Suprapubic skin (tissue), 4 donors: ENCODE data around the gene NUMA1. TPM values are rescaled to one million over a fixed set of nuclear protein-coding genes. Genes with fewer than 3 reads are reported as not detected.

Experiments
- DNase-seq, 2 donors: peaks; one replicate each; pipeline ENCODE4 v3.0.0-alpha.2; 2019; ENCODE audit warnings: low spot score in 2 of 2
- H3K27ac ChIP-seq: fragments of 200-600 bp; sonication (generic); one replicate; pipeline ENCODE4 v1.5.1; 2019
- H3K27me3 ChIP-seq: fragments of 200-600 bp; sonication (generic); one replicate; pipeline ENCODE4 v1.5.1; 2019
- H3K36me3 ChIP-seq: fragments of 200-600 bp; sonication (generic); one replicate; pipeline ENCODE4 v1.5.1; 2019
- H3K4me1 ChIP-seq: fragments of 200-600 bp; sonication (generic); one replicate; pipeline ENCODE4 v1.5.1; 2019
- H3K4me3 ChIP-seq: fragments of 200-600 bp; sonication (generic); one replicate; pipeline ENCODE4 v1.5.1; 2019; ENCODE audit warnings: mild to moderate bottlenecking
- H3K9me3 ChIP-seq: fragments of 200-600 bp; sonication (generic); one replicate; pipeline ENCODE4 v1.5.1; 2019
- EP300 ChIP-seq: sonication (generic); formaldehyde crosslinking; IDR thresholded peaks from one replicate; pipeline ENCODE4 v1.6.1; 2017; ENCODE audit warnings: antibody characterized with exemption
- POLR2A ChIP-seq, 2 donors: fragments of 450-650 bp; IDR thresholded peaks; one replicate each; pipeline ENCODE4 v1.6.1; 2017; ENCODE audit warnings: antibody characterized with exemption in 2 of 2, mild to moderate bottlenecking in 2 of 2, moderate library complexity in 2 of 2
- POLR2AphosphoS5 ChIP-seq, 3 donors: sonication (generic); formaldehyde crosslinking; IDR thresholded peaks; one replicate each; pipeline ENCODE4 v1.6.1; 2017; ENCODE audit warnings: antibody characterized with exemption in 3 of 3
- WGBS: methylation state at CpG from one replicate; pipeline ENCODE4 v1.1.5; 2018; 5-methylcytosine and 5-hydroxymethylcytosine counted together
- total RNA-seq, 4 donors: library from RNA; depleted of rRNA; stranded (reverse); fragments of >200 nt; gene quantifications; one replicate each; pipeline ENCODE4 v1.1.0, GENCODE V29; 2016
- TF ChIP-seq, protein P1 (sequence below), 2 donors: fragments of 200-600 bp in 1 of 2; fragments of 450-650 bp in 1 of 2; sonication (generic) in 1 of 2; IDR thresholded peaks; one replicate each; pipeline ENCODE4 v1.5.1; 2016 to 2019; ENCODE audit warnings: antibody characterized with exemption in 2 of 2, mild to moderate bottlenecking in 1 of 2, moderate library complexity in 1 of 2

NUMA1 gene
- total RNA-seq, 4 donors from 2014 or later: 296 to 845 (median 452) TPM

DNA sequence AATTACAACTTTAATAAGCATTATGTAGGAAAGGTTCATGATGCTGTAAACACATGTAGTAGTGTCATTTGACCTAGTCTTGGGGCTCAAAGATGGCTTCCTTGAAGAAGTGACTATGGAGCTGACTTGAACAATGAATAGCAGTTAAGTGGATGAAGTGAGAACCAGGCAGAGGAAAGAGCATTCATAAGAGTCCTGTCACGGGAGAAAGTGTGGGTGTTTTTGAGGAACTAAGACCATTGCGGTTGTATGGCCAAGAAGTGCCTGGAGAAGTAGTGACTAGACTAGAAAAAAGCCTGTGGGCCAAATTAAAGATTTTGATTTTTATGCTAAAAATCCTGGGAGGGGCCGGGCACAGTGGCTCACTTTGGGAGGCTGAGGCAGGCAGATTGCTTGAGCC, 88.8 kb downstream of the NUMA1 start:
- WGBS: 85% methylated on average over 3 of the region's 3 CpGs
- no peak overlapping the region for H3K27ac ChIP-seq
- DNase-seq: no peak
- peaks cover 9% of the 10 kb centered on the region for H3K4me1 ChIP-seq
- no peaks in the 10 kb centered on the region for H3K27me3 ChIP-seq
- peaks cover 21% of the 10 kb centered on the region for H3K36me3 ChIP-seq
- H3K9me3 ChIP-seq: no peaks in the 10 kb centered on the region
- H3K4me3 ChIP-seq: no peak overlapping the region
- TF ChIP-seq POLR2AphosphoS5 (IDR thresholded peaks at IDR 0.05) (no peak), POLR2A (IDR thresholded peaks at IDR 0.05) (no peak), EP300 (no peak)
- TF ChIP-seq, protein P1, sequence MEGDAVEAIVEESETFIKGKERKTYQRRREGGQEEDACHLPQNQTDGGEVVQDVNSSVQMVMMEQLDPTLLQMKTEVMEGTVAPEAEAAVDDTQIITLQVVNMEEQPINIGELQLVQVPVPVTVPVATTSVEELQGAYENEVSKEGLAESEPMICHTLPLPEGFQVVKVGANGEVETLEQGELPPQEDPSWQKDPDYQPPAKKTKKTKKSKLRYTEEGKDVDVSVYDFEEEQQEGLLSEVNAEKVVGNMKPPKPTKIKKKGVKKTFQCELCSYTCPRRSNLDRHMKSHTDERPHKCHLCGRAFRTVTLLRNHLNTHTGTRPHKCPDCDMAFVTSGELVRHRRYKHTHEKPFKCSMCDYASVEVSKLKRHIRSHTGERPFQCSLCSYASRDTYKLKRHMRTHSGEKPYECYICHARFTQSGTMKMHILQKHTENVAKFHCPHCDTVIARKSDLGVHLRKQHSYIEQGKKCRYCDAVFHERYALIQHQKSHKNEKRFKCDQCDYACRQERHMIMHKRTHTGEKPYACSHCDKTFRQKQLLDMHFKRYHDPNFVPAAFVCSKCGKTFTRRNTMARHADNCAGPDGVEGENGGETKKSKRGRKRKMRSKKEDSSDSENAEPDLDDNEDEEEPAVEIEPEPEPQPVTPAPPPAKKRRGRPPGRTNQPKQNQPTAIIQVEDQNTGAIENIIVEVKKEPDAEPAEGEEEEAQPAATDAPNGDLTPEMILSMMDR (IDR thresholded peaks at IDR 0.05): no peak

DNA sequence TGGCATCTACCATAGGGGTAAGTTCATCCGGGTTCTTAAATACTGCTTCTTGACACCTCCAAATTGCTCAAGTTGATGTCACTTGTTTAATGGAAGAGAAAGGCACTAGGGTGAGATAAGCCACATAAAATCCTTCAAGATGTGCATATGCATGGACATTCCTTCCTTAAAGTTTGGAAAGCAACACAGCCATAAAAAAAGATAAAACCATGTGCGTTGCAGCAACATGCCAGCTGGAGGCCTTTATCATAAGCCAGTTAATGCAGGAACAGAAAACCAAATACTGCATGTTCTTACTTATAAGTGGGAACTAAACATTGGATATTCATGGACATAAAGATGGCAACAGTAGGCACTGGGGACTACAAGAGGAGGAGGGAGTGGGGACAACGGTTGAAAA, 89.6 kb downstream of the NUMA1 start:
- Histone ChIP-seq H3K27me3 (no peaks in the 10 kb centered on the region), H3K9me3 (no peaks in the 10 kb centered on the region), H3K36me3 (peaks cover 16% of the 10 kb centered on the region), H3K4me1 (peaks cover 9% of the 10 kb centered on the region), H3K4me3 (no peak overlapping the region), H3K27ac (no peak overlapping the region)
- WGBS: 55% methylated on average over 3 of the region's 3 CpGs
- DNase-seq: no peak
- TF ChIP-seq, protein P1 (IDR thresholded peaks at IDR 0.05): no peak
- TF ChIP-seq POLR2A (IDR thresholded peaks at IDR 0.05) (no peak), POLR2AphosphoS5 (IDR thresholded peaks at IDR 0.05) (no peak), EP300 (no peak)

DNA sequence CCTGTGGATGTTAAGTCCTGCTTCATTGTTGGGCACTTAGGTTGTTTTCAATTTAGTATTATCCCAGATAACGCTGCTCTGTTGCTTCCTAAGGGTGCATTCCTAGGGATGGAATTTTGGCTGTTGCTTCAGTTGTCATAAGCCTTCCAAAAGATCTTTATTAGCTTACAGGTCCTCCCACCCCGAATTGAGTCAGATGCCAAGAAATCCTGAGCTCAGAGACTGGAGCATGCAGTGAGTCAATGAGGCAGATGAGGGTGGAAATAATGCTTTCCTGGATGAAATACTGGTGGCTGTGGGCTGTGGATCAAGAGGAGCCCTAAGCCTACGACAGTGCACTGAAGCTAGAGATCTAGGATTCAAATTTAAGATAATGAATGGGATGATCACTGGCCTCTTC, 92.3 kb downstream of the NUMA1 start:
- no peak overlapping the region for H3K4me3 ChIP-seq
- DNase-seq: no peak
- H3K27ac ChIP-seq: no peak overlapping the region
- H3K36me3 ChIP-seq: peaks cover 24% of the 10 kb centered on the region
- H3K27me3 ChIP-seq: no peaks in the 10 kb centered on the region
- peaks cover 9% of the 10 kb centered on the region for H3K4me1 ChIP-seq
- TF ChIP-seq POLR2AphosphoS5 (IDR thresholded peaks at IDR 0.05): no peak
- TF ChIP-seq EP300: no peak
- TF ChIP-seq, protein P1 (IDR thresholded peaks at IDR 0.05): no peak
- no peak for TF ChIP-seq POLR2A (IDR thresholded peaks at IDR 0.05)
- 29% methylated on average over 3 of the region's 3 CpGs for WGBS
- no peaks in the 10 kb centered on the region for H3K9me3 ChIP-seq

DNA sequence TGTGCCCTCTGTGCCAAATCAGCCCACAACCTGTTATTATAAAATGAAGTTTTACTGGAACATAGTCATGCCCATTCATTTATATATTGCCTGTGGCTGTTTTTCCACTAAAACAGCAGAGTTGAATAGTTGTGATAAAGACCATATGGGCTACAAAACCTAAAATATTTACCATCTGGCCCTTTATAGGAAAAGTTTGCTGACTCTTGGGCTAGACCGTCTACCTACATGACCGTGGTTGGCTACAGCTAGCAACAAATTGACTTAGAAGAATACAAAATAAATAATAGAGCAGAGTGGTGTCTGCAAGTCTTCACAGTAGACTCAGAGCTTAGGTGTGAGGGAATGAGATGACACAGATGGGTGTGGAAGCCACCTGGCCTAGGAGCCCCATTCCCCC, 92.8 kb downstream of the NUMA1 start:
- Histone ChIP-seq H3K36me3 (peaks cover 24% of the 10 kb centered on the region), H3K9me3 (no peaks in the 10 kb centered on the region), H3K27me3 (no peaks in the 10 kb centered on the region), H3K27ac (no peak overlapping the region), H3K4me1 (peaks cover 9% of the 10 kb centered on the region), H3K4me3 (no peak overlapping the region)
- WGBS: 28% methylated on average over 2 of the region's 2 CpGs
- no peak for TF ChIP-seq POLR2A (IDR thresholded peaks at IDR 0.05)
- no peak for TF ChIP-seq POLR2AphosphoS5 (IDR thresholded peaks at IDR 0.05)
- TF ChIP-seq, protein P1 (IDR thresholded peaks at IDR 0.05): no peak
- TF ChIP-seq EP300: no peak
- no peak for DNase-seq

DNA sequence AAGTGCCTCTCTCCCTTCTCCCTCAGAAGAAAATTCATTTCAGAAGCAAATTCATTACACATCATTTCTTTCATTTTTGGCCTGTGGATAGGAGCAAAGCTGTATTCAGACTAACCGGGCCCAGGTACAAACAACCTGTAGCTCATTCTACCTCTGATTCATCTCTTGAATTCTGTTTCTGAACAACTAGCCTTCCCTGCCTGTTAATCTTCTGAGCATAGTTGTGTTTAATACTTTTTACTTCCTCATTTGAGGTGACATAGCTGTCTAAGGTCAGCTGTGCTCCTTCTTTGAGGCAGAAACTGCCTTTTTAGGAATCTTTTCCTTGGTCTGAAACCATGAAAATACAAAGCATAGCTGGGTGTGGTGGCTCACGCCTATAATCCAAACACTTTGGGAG, 94.2 kb downstream of the NUMA1 start:
- no peaks in the 10 kb centered on the region for H3K27me3 ChIP-seq
- peaks cover 17% of the 10 kb centered on the region for H3K36me3 ChIP-seq
- no peaks in the 10 kb centered on the region for H3K9me3 ChIP-seq
- WGBS: 92% methylated on average over 2 of the region's 2 CpGs
- no peak for TF ChIP-seq POLR2AphosphoS5 (IDR thresholded peaks at IDR 0.05)
- no peak for TF ChIP-seq EP300
- TF ChIP-seq, protein P1 (IDR thresholded peaks at IDR 0.05): no peak
- TF ChIP-seq POLR2A (IDR thresholded peaks at IDR 0.05): no peak
- DNase-seq: no peak
- H3K27ac ChIP-seq: no peak overlapping the region
- H3K4me3 ChIP-seq: no peak overlapping the region
- peaks cover 9% of the 10 kb centered on the region for H3K4me1 ChIP-seq
